Fibroblast of lung (primary cell): ENCODE results near the gene KLF3. TPM values are rescaled to one million over a fixed set of nuclear protein-coding genes. Genes with fewer than 3 reads are reported as not detected.

ENCODE experiments used
- DNase-seq, 2 donors: peaks; one replicate each; pipeline versions ENCODE4 v3.0.0 to v3.0.0-alpha.2; 2010; ENCODE audit warnings: low read depth in 2 of 2
- H2AFZ ChIP-seq: 2 replicates; pipeline ENCODE4 v1.5.1; 2012; ENCODE audit warnings: low read length, control low read depth, inconsistent platforms
- H3K27ac ChIP-seq: 2 replicates; pipeline ENCODE4 v1.5.1; 2011; ENCODE audit warnings: low read length, control low read depth; ENCODE audit not compliant: insufficient read depth
- H3K27me3 ChIP-seq: 2 replicates; pipeline ENCODE4 v1.5.1; 2011; ENCODE audit warnings: mild to moderate bottlenecking, low read length; ENCODE audit not compliant: control insufficient read depth, insufficient read depth
- H3K36me3 ChIP-seq: 2 replicates; pipeline ENCODE4 v1.5.1; 2011; ENCODE audit warnings: low read length; ENCODE audit not compliant: control insufficient read depth, insufficient read depth
- H3K4me1 ChIP-seq: 2 replicates; pipeline ENCODE4 v1.5.1; 2011; ENCODE audit warnings: low read length; ENCODE audit not compliant: control insufficient read depth, insufficient read depth; ENCODE audit errors: extremely low read depth
- H3K4me2 ChIP-seq: 2 replicates; pipeline ENCODE4 v1.5.1; 2011; ENCODE audit warnings: low read length, control low read depth; ENCODE audit not compliant: insufficient read depth; ENCODE audit errors: extremely low read depth
- H3K4me3 ChIP-seq, 4 experiments: fragments of 200-600 bp in 1 of 4; sonication (generic) in 1 of 4; replicated peaks in 1 of 4; 2 replicates each; pipeline ENCODE4 v1.5.1; 2011 to 2016; ENCODE audit warnings: low read length in 4 of 4, low read depth in 3 of 4, mild to moderate bottlenecking in 3 of 4, control low read depth in 2 of 4, inconsistent platforms in 1 of 4, mixed read lengths in 1 of 4; ENCODE audit not compliant: insufficient read depth in 1 of 4; ENCODE audit errors: control extremely low read depth in 1 of 4
- H3K79me2 ChIP-seq: 2 replicates; pipeline ENCODE4 v1.5.1; 2012; ENCODE audit warnings: mild to moderate bottlenecking, low read length, inconsistent platforms; ENCODE audit not compliant: control insufficient read depth, insufficient read depth
- H3K9ac ChIP-seq: 2 replicates; pipeline ENCODE4 v1.5.1; 2011; ENCODE audit warnings: mild to moderate bottlenecking, low read length, control low read depth; ENCODE audit not compliant: insufficient read depth
- H3K9me3 ChIP-seq: 2 replicates; pipeline ENCODE4 v1.5.1; 2012; ENCODE audit warnings: low read depth, low read length; ENCODE audit not compliant: control insufficient read depth, insufficient read depth
- H4K20me1 ChIP-seq: 2 replicates; pipeline ENCODE4 v1.5.1; 2011; ENCODE audit warnings: low read length; ENCODE audit not compliant: control insufficient read depth, insufficient read depth; ENCODE audit errors: extremely low read depth
- CTCF ChIP-seq, 2 donors: IDR thresholded peaks in 1 of 2; conservative IDR thresholded peaks in 1 of 2; 1 replicate in 1 of 2; 2 replicates in 1 of 2; pipeline ENCODE4 v1.5.1; 2011 to 2012; ENCODE audit warnings: low read length in 2 of 2, control low read depth in 1 of 2, inconsistent platforms in 1 of 2, low read depth in 1 of 2, mild to moderate bottlenecking in 1 of 2
- EZH2 ChIP-seq: IDR thresholded peaks from 2 replicates; pipeline ENCODE4 v1.5.1; 2012; ENCODE audit warnings: low read length, control low read depth, mild to moderate bottlenecking; ENCODE audit errors: missing control alignments
- polyA plus RNA-seq, 2 donors: library from polyadenylated mRNA; depleted of rRNA in 1 of 2; stranded (reverse) in 1 of 2; unstranded in 1 of 2; fragments of >200 nt; gene quantifications; 2 replicates each; pipeline ENCODE4 v1.2.1, GENCODE V29; 2011 to 2012; ENCODE audit warnings: missing spikeins in 1 of 2
- total RNA-seq: library from RNA; depleted of rRNA; stranded (reverse); fragments of >200 nt; gene quantifications from 2 replicates; pipeline ENCODE4 v1.2.1, GENCODE V29; 2014

The KLF3 gene
- total and polyA plus RNA-seq, 2 donors (not counting 1 experiment from before 2014, with no cell fraction given) = 12.4 to 18.9 TPM

GRCh38 chr4:38684271-38684670 lies 20.3 kb downstream of the KLF3 start:
- peaks cover 11% of the 10 kb centered on the region for H3K36me3 ChIP-seq
- peaks cover 65% of the 10 kb centered on the region for H3K79me2 ChIP-seq
- peaks cover 9% of the 10 kb centered on the region for H3K4me1 ChIP-seq
- H3K27me3 ChIP-seq = no peaks in the 10 kb centered on the region
- H3K4me3 ChIP-seq = no peak overlapping the region
- H3K4me2 ChIP-seq = no peak overlapping the region
- no peaks in the 10 kb centered on the region for H3K9me3 ChIP-seq
- H4K20me1 ChIP-seq = no peaks in the 10 kb centered on the region
- no peak for DNase-seq
- no peak overlapping the region for H2AFZ ChIP-seq
- no peak overlapping the region for H3K9ac ChIP-seq
- H3K27ac ChIP-seq = no peak overlapping the region
- TF ChIP-seq EZH2 (no peak), CTCF (conservative IDR thresholded peaks at IDR 0.05 in 1 of 2, IDR thresholded peaks at IDR 0.05 in 1 of 2; ENCODE audit: low read depth in 1 of 2, low read length in 2 of 2) (no peak)

DNA sequence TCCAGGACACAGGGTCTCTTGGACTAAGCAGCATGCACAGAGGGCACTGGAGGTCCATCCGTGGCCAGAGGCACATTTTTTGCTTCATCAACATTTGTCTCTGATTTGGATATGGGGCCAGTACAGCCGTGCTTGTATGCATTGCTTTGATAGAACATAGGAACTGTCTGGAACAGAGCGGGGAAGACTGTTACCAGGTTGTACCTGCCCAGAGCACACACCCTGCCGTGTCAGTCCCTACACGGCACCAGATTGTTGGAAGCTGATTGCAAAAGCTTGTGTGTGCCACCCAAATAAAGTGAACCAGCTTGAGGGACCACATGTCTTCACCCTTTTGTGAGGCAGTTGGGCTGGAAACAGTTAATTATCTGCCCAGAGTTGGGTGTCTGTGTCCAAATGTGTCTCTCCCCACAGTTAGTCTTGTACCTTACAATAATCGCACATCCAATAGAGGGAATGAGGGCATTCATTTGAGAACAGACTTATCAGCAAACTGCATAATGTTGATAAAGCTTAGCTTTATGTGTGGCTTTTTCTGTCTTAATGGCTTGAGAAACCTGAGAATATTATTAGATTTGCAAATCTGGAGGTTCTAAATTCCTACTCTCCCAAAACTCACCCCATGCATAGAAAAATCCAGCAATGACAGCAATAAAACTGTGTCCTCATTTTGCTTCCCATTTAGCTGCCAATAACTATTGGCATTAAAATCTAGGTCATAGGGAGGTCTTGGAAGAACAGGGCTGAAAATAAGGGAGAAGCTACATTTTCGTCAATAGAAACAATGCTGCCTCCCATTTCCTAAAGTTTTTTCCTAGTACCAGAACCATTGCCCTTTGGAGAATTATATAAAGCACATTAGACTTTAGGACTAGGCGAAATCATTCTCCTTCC lies 21.2 kb downstream of the KLF3 start:
- Histone ChIP-seq H3K79me2 (peaks cover 56% of the 10 kb centered on the region), H3K9ac (no peak overlapping the region), H3K27me3 (no peaks in the 10 kb centered on the region), H3K4me2 (no peak overlapping the region), H2AFZ (no peak overlapping the region), H3K4me1 (peaks cover 9% of the 10 kb centered on the region), H3K36me3 (peaks cover 15% of the 10 kb centered on the region), H3K9me3 (no peaks in the 10 kb centered on the region), H3K4me3 (no peak overlapping the region), H4K20me1 (no peaks in the 10 kb centered on the region), H3K27ac (no peak overlapping the region)
- no peak for TF ChIP-seq EZH2
- TF ChIP-seq CTCF (conservative IDR thresholded peaks at IDR 0.05 in 1 of 2, IDR thresholded peaks at IDR 0.05 in 1 of 2; ENCODE audit: low read depth in 1 of 2, low read length in 2 of 2) = no peak
- DNase-seq = no peak

DNA sequence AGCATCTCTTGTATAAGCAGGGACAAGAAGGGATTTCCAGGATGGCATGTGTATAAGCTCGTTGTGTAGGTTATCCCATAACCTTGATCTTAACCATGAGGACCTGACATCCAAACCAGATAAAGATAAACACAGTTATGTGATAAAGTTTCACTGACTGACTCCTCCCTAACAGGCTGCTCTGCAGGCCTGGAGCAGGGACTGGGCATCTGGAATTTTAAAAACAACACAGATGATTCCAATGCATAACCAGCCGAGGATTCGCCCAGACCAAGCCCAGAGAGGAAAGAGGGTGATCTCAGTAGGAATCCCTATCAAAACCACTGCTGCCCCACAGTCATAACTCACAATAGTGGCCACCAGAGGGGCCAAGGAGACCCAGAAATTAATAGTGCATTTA lies 22.7 kb downstream of the KLF3 start:
- no peaks in the 10 kb centered on the region for H3K27me3 ChIP-seq
- no peaks in the 10 kb centered on the region for H3K9me3 ChIP-seq
- no peak overlapping the region for H3K4me3 ChIP-seq
- no peak for TF ChIP-seq CTCF (conservative IDR thresholded peaks at IDR 0.05 in 1 of 2, IDR thresholded peaks at IDR 0.05 in 1 of 2; ENCODE audit: low read depth in 1 of 2, low read length in 2 of 2)
- no peak for TF ChIP-seq EZH2
- no peak overlapping the region for H3K4me2 ChIP-seq
- H3K9ac ChIP-seq = no peak overlapping the region
- peaks cover 47% of the 10 kb centered on the region for H3K79me2 ChIP-seq
- DNase-seq = no peak
- no peak overlapping the region for H2AFZ ChIP-seq
- H3K27ac ChIP-seq = no peak overlapping the region
- no peaks in the 10 kb centered on the region for H4K20me1 ChIP-seq
- peaks cover 5% of the 10 kb centered on the region for H3K4me1 ChIP-seq
- H3K36me3 ChIP-seq = peaks cover 16% of the 10 kb centered on the region
